ENCODE measurements around the gene MTMR12.

The MTMR12 gene

GRCh38 chr5:32270178-32270577 lies 42.6 kb downstream of the MTMR12 start:
- no peak overlapping the region for H3K27ac ChIP-seq (ENCODE audit: low read length)
- H3K4me1 ChIP-seq (ENCODE audit: control insufficient read depth, low read depth, low read length) = peaks cover 13% of the 10 kb centered on the region
- H3K9me3 ChIP-seq (ENCODE audit: control insufficient read depth, low read depth, low read length) = no peaks in the 10 kb centered on the region
- no peaks in the 10 kb centered on the region for H3K27me3 ChIP-seq (ENCODE audit: control insufficient read depth, insufficient read depth, low read length)
- H3K36me3 ChIP-seq (ENCODE audit: control insufficient read depth, low read depth, low read length) = peaks cover 58% of the 10 kb centered on the region
- H3K9ac ChIP-seq (ENCODE audit: low read length) = no peak overlapping the region
- H3K4me3 ChIP-seq (ENCODE audit: low read length) = no peak overlapping the region

- Histone ChIP-seq H3K9ac (ENCODE audit: low read length) (no peak overlapping the region), H3K27me3 (ENCODE audit: control insufficient read depth, insufficient read depth, low read length) (no peaks in the 10 kb centered on the region), H3K4me3 (ENCODE audit: low read length) (no peak overlapping the region), H3K4me1 (ENCODE audit: control insufficient read depth, low read depth, low read length) (no peaks in the 10 kb centered on the region), H3K9me3 (ENCODE audit: control insufficient read depth, low read depth, low read length) (no peaks in the 10 kb centered on the region), H3K36me3 (ENCODE audit: control insufficient read depth, low read depth, low read length) (peaks cover 65% of the 10 kb centered on the region), H3K27ac (ENCODE audit: low read length) (no peak overlapping the region)
These were observed 46.8 kb downstream of the MTMR12 start for GRCh38 chr5:32265902-32266301.

GRCh38 chr5:32264957-32265572 lies 47.7 kb downstream of the MTMR12 start:
- Histone ChIP-seq H3K9me3 (ENCODE audit: control insufficient read depth, low read depth, low read length) (no peaks in the 10 kb centered on the region), H3K36me3 (ENCODE audit: control insufficient read depth, low read depth, low read length) (peaks cover 61% of the 10 kb centered on the region), H3K4me1 (ENCODE audit: control insufficient read depth, low read depth, low read length) (no peaks in the 10 kb centered on the region), H3K27me3 (ENCODE audit: control insufficient read depth, insufficient read depth, low read length) (no peaks in the 10 kb centered on the region), H3K4me3 (ENCODE audit: low read length) (no peak overlapping the region), H3K27ac (ENCODE audit: low read length) (no peak overlapping the region), H3K9ac (ENCODE audit: low read length) (no peak overlapping the region)

GRCh38 chr5:32263684-32264083 lies 49.1 kb downstream of the MTMR12 start:
- H3K9me3 ChIP-seq (ENCODE audit: control insufficient read depth, low read depth, low read length) = no peaks in the 10 kb centered on the region
- no peak overlapping the region for H3K27ac ChIP-seq (ENCODE audit: low read length)
- no peaks in the 10 kb centered on the region for H3K27me3 ChIP-seq (ENCODE audit: control insufficient read depth, insufficient read depth, low read length)
- no peak overlapping the region for H3K9ac ChIP-seq (ENCODE audit: low read length)
- no peaks in the 10 kb centered on the region for H3K4me1 ChIP-seq (ENCODE audit: control insufficient read depth, low read depth, low read length)
- H3K4me3 ChIP-seq (ENCODE audit: low read length) = no peak overlapping the region
- H3K36me3 ChIP-seq (ENCODE audit: control insufficient read depth, low read depth, low read length) = peaks cover 66% of the 10 kb centered on the region

- Histone ChIP-seq H3K36me3 (ENCODE audit: control insufficient read depth, low read depth, low read length) (peaks cover 58% of the 10 kb centered on the region), H3K9me3 (ENCODE audit: control insufficient read depth, low read depth, low read length) (no peaks in the 10 kb centered on the region), H3K27ac (ENCODE audit: low read length) (no peak overlapping the region)
These were observed 51.5 kb downstream of the MTMR12 start for GRCh38 chr5:32261198-32261597.

GRCh38 chr5:32259033-32259432 lies 53.7 kb downstream of the MTMR12 start:
- no peaks in the 10 kb centered on the region for H3K9me3 ChIP-seq (ENCODE audit: control insufficient read depth, low read depth, low read length)
- no peak overlapping the region for H3K9ac ChIP-seq (ENCODE audit: low read length)
- H3K36me3 ChIP-seq (ENCODE audit: control insufficient read depth, low read depth, low read length) = peaks cover 56% of the 10 kb centered on the region

More at GRCh38 chr5:32261198-32261597, 51.5 kb downstream of the MTMR12 start:
- Histone ChIP-seq H3K4me1 (ENCODE audit: control insufficient read depth, low read depth, low read length) (no peaks in the 10 kb centered on the region), H3K27me3 (ENCODE audit: control insufficient read depth, insufficient read depth, low read length) (no peaks in the 10 kb centered on the region), H3K4me3 (ENCODE audit: low read length) (no peak overlapping the region), H3K9ac (ENCODE audit: low read length) (no peak overlapping the region)

GRCh38 chr5:32258424-32258823 lies 54.3 kb downstream of the MTMR12 start:
- peaks cover 53% of the 10 kb centered on the region for H3K36me3 ChIP-seq (ENCODE audit: control insufficient read depth, low read depth, low read length)
- H3K9me3 ChIP-seq (ENCODE audit: control insufficient read depth, low read depth, low read length) = no peaks in the 10 kb centered on the region
- H3K27ac ChIP-seq (ENCODE audit: low read length) = no peak overlapping the region
- H3K27me3 ChIP-seq (ENCODE audit: control insufficient read depth, insufficient read depth, low read length) = no peaks in the 10 kb centered on the region
- no peak overlapping the region for H3K9ac ChIP-seq (ENCODE audit: low read length)
- H3K4me3 ChIP-seq (ENCODE audit: low read length) = no peak overlapping the region
- H3K4me1 ChIP-seq (ENCODE audit: control insufficient read depth, low read depth, low read length) = no peaks in the 10 kb centered on the region

More at GRCh38 chr5:32259033-32259432, 53.7 kb downstream of the MTMR12 start:
- Histone ChIP-seq H3K27ac (ENCODE audit: low read length) (no peak overlapping the region), H3K4me1 (ENCODE audit: control insufficient read depth, low read depth, low read length) (no peaks in the 10 kb centered on the region), H3K27me3 (ENCODE audit: control insufficient read depth, insufficient read depth, low read length) (no peaks in the 10 kb centered on the region), H3K4me3 (ENCODE audit: low read length) (no peak overlapping the region)

- peaks cover 40% of the 10 kb centered on the region for H3K36me3 ChIP-seq (ENCODE audit: control insufficient read depth, low read depth, low read length)
These were observed 57.2 kb downstream of the MTMR12 start for GRCh38 chr5:32255540-32255900.

GRCh38 chr5:32254881-32255539 lies 57.7 kb downstream of the MTMR12 start:
- H3K36me3 ChIP-seq (ENCODE audit: control insufficient read depth, low read depth, low read length) = peaks cover 39% of the 10 kb centered on the region
- no peaks in the 10 kb centered on the region for H3K9me3 ChIP-seq (ENCODE audit: control insufficient read depth, low read depth, low read length)
- no peak overlapping the region for H3K9ac ChIP-seq (ENCODE audit: low read length)
- no peak overlapping the region for H3K4me3 ChIP-seq (ENCODE audit: low read length)
- no peak overlapping the region for H3K27ac ChIP-seq (ENCODE audit: low read length)
- no peaks in the 10 kb centered on the region for H3K27me3 ChIP-seq (ENCODE audit: control insufficient read depth, insufficient read depth, low read length)
- no peaks in the 10 kb centered on the region for H3K4me1 ChIP-seq (ENCODE audit: control insufficient read depth, low read depth, low read length)

More at GRCh38 chr5:32255540-32255900, 57.2 kb downstream of the MTMR12 start:
- no peaks in the 10 kb centered on the region for H3K9me3 ChIP-seq (ENCODE audit: control insufficient read depth, low read depth, low read length)
- no peak overlapping the region for H3K9ac ChIP-seq (ENCODE audit: low read length)
- no peak overlapping the region for H3K27ac ChIP-seq (ENCODE audit: low read length)
- no peak overlapping the region for H3K4me3 ChIP-seq (ENCODE audit: low read length)
- no peaks in the 10 kb centered on the region for H3K27me3 ChIP-seq (ENCODE audit: control insufficient read depth, insufficient read depth, low read length)
- no peaks in the 10 kb centered on the region for H3K4me1 ChIP-seq (ENCODE audit: control insufficient read depth, low read depth, low read length)

GRCh38 chr5:32251871-32252458 lies 60.8 kb downstream of the MTMR12 start:
- Histone ChIP-seq H3K36me3 (ENCODE audit: control insufficient read depth, low read depth, low read length) (peaks cover 51% of the 10 kb centered on the region), H3K27me3 (ENCODE audit: control insufficient read depth, insufficient read depth, low read length) (no peaks in the 10 kb centered on the region), H3K9ac (ENCODE audit: low read length) (no peak overlapping the region), H3K4me1 (ENCODE audit: control insufficient read depth, low read depth, low read length) (no peaks in the 10 kb centered on the region), H3K9me3 (ENCODE audit: control insufficient read depth, low read depth, low read length) (no peaks in the 10 kb centered on the region), H3K4me3 (ENCODE audit: low read length) (no peak overlapping the region), H3K27ac (ENCODE audit: low read length) (no peak overlapping the region)

- Histone ChIP-seq H3K4me1 (ENCODE audit: control insufficient read depth, low read depth, low read length) (no peaks in the 10 kb centered on the region), H3K36me3 (ENCODE audit: control insufficient read depth, low read depth, low read length) (peaks cover 51% of the 10 kb centered on the region)
These were observed 63.1 kb downstream of the MTMR12 start for GRCh38 chr5:32249668-32250067.

GRCh38 chr5:32245742-32246141 lies 67.0 kb downstream of the MTMR12 start:
- no peaks in the 10 kb centered on the region for H3K9me3 ChIP-seq (ENCODE audit: control insufficient read depth, low read depth, low read length)
- no peaks in the 10 kb centered on the region for H3K27me3 ChIP-seq (ENCODE audit: control insufficient read depth, insufficient read depth, low read length)
- peaks cover 76% of the 10 kb centered on the region for H3K36me3 ChIP-seq (ENCODE audit: control insufficient read depth, low read depth, low read length)
- H3K9ac ChIP-seq (ENCODE audit: low read length) = no peak overlapping the region
- no peak overlapping the region for H3K27ac ChIP-seq (ENCODE audit: low read length)
- H3K4me3 ChIP-seq (ENCODE audit: low read length) = no peak overlapping the region
- H3K4me1 ChIP-seq (ENCODE audit: control insufficient read depth, low read depth, low read length) = no peaks in the 10 kb centered on the region

More at GRCh38 chr5:32249668-32250067, 63.1 kb downstream of the MTMR12 start:
- Histone ChIP-seq H3K27me3 (ENCODE audit: control insufficient read depth, insufficient read depth, low read length) (no peaks in the 10 kb centered on the region), H3K9me3 (ENCODE audit: control insufficient read depth, low read depth, low read length) (no peaks in the 10 kb centered on the region), H3K9ac (ENCODE audit: low read length) (no peak overlapping the region), H3K4me3 (ENCODE audit: low read length) (no peak overlapping the region), H3K27ac (ENCODE audit: low read length) (no peak overlapping the region)

All from iPS-18a (cell line).